Diencephalon (tissue), 1 donor: ENCODE measurements around the gene EBF4. TPM values are rescaled to one million over a fixed set of nuclear protein-coding genes. Genes with fewer than 3 reads are reported as not detected.

Source experiments
- small RNA-seq: library from RNA; depleted of rRNA; stranded (forward); fragments of <200 nt; gene quantifications from one replicate; pipeline ENCODE3, GENCODE V24; 2014
- total RNA-seq: library from RNA; depleted of rRNA; stranded (reverse); fragments of >200 nt; gene quantifications from one replicate; pipeline ENCODE4 v1.2.3, GENCODE V29; 2014

Gene EBF4, protein sequence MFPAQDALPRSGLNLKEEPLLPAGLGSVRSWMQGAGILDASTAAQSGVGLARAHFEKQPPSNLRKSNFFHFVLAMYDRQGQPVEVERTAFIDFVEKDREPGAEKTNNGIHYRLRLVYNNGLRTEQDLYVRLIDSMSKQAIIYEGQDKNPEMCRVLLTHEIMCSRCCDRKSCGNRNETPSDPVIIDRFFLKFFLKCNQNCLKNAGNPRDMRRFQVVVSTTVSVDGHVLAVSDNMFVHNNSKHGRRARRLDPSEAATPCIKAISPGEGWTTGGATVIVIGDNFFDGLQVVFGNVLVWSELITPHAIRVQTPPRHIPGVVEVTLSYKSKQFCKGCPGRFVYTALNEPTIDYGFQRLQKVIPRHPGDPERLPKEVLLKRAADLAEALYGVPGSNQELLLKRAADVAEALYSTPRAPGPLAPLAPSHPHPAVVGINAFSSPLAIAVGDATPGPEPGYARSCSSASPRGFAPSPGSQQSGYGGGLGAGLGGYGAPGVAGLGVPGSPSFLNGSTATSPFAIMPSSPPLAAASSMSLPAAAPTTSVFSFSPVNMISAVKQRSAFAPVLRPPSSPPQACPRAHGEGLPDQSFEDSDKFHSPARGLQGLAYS
- 15.7 TPM for total RNA-seq

DNA sequence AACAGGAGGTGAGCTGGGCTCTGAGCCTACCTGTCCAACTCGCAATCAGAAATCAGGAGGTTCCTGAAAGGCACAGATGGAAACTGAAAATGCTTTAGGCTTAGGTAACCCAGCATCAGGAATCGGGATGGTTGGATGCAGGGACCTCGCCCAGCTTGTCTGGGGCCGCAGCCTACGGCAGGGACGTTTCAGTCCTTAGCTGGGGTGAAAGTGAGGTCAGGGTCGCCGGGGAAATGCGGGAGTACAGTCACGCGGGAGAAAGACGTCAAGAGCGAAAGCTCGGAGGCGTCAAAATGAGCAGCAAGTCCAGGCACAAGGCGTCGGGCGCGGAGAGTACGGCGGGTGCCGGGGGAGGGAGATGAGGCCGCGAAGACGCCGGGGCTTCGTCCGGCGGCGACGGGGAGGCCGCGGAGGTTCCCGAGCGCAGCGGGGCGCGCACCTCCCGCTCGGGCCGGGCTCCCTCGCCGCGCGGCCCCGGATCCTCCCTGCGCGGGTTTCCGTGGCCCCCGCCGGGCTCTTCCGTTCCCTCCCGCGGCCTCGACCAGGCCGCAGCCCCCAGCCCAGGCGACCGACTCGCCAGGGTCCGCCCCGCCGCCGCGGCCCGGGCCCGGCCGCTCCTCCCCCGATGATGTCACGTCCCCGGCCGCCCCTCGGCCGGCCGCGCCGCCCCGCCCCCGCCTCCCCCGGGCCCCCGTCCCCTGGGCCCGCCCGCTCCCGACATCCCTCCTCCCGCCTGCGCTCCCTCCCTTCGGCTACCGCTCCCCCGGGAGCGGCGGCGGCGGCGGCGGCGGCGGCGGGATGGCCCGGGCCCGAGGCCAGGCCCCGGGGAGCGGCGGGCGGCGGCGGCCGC, at the start of gene EBF4:
EBF4 (plus strand) TSS at position 745 of the 850 bp plus-strand sequence. CDS start 866 bp downstream, outside the sequence.

DNA sequence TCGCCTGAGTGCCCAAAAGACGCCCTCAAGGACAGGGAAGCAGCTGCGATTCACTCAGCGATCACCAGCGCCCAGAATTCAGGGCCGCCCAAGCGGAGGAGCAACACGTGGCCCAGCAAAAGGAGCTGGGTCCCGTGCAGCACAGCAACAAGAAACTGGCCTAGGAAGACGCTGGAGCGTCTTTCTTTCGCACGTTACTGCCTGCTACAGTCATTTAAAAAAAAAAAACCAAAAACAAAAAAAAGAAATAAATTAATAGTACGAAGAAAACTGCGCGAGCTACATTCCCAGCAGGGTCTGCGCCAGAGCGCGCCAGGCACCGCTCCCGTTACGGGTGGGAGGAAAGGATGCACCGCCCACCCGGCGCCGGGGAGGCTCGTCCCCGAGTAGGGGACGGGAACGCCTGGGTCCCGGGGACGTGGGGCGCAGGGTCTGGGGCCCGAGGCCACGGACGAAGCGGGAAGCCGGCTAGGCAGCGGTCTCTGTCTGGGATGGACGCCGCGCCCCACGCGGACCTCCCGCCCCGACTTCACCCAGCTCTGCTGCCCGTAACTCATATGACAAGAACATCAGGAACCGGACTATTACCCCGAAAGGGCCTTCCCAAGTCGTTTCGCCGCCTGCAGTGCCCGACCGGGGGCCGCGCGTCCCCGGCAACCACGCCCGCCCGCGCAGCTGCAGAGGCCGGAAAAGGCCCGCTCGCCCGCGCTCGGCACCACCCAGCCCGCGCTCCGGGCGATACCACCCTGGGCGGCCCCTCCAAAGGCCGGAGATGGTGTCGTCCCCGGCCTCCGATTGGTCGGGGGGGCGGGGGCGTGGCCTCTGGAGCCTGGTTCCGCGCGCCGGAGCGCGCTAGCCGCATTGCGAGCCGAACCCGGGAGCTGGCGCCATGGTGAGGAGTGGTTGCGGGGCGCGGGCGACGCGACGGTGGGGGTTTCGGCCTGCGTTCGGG, 40.5 kb upstream of the EBF4 start, which contains the start of gene NOP56:
NOP56 (plus strand) TSS at position 861 of the 952 bp plus-strand sequence; CDS start at position 890, 29 bp downstream.

DNA sequence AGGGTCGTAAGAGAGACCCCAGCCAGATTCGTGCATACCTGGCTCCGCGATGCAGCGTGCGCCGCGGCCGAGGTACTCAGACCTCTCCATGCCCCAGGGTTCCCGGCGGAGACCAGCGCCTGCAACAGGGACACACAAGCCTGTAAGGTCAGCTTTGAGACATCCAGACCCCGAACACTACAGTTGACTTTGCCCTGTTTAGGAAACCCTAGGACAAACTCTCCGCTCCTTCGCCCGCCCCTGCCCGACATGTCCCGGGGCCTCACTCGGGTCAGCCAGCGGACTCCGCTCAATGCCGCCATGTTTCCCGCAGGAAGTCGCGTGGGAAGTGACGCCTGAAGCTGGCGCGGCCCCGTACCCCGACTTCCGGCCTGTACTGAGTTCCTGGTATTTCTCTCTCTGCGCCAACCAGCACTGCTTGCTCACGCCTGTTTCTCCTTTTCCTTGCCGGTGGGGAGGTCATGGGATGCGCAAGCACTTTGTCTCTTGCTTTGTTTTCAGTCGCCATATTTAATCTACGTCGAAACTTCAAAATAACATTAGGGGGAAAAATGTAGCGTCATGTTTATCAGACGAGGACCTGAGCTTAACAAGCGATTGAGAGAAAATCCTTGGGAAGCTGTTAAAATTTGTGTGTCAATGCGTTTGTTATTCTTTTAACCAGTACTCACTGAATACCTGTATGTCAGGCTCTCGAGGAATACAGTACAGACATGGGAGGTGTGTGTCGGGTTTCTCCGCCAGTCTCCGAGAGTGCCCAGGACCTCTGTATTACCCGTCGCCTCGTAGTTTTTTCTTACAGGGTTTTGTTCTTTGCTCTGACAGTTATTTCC, 28.5 kb upstream of the EBF4 start, which contains the start of gene IDH3B:
IDH3B (minus strand) TSS at position 330 of the 833 bp plus-strand sequence; CDS start at position 302, 28 bp downstream.

DNA sequence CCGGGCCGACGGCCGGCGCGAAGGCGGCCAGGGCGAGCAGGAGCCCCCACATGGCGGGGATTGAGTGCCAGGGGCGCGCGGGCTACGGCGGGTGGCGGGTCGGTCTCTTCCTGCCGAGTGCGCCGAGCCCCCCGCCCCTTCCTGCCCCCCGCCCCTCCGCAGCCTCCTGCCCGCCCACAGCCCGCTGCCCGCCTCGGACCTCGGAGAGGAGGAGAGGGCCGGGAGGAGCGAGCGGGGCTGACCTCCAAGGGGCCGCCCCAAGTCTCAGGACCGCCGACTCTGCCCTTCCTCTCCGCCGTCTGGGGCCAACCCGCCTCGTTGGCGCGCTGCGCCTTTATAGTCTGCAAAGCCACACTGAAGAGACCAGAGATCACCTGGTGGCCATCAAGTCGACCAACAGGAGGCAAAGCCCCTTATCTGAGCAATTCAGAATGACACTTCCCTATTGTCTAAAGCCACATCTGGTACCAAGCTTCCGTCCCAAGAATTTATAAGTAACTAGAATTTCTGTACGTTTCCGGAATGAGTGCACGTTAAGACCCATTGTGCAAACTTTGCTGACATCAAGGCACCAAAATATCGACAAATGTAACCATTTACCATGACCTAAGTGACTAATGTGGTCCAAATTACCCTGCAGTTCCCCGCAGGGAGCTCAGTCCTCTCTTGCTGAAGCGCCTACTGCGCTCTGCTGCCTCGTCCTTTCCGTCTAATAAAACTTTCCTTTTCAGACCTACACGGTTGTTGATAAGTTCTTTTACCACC, 108.1 kb downstream of the EBF4 start, which contains the start of gene CPXM1:
CPXM1 (minus strand) TSS at position 107 of the 765 bp plus-strand sequence; CDS start at position 52, 55 bp downstream.

Small RNA genes lying within 50 kb of the gene (small RNA-seq; reads per million reads assigned to genes)
- gene SNORA51 = not detected
- gene SNORD110 = not detected
- not detected for gene SNORD56
- gene SNORD57 = not detected
- not detected for gene SNORD86

Other genes starting within 250 kb of the EBF4 start
- gene SNRPB, start 222.0 kb upstream of the EBF4 start, total RNA-seq = 34.4 TPM
- gene ZNF343, start 183.9 kb upstream of the EBF4 start, total RNA-seq = 18.0 TPM
- 3.5 TPM for gene TMC2, start 156.2 kb upstream of the EBF4 start, total RNA-seq
- 127 TPM for gene NOP56, start 40.1 kb upstream of the EBF4 start, total RNA-seq
- 69.7 TPM for gene IDH3B, start 28.6 kb upstream of the EBF4 start, total RNA-seq
- 12.0 TPM for gene CPXM1, start 107.8 kb downstream of the EBF4 start, total RNA-seq
- gene C20orf141, start 122.2 kb downstream of the EBF4 start, total RNA-seq = not detected
- gene TMEM239, start 123.6 kb downstream of the EBF4 start, total RNA-seq = not detected
- 18.0 TPM for gene PCED1A, start 147.9 kb downstream of the EBF4 start, total RNA-seq
- 44.5 TPM for gene VPS16, start 148.0 kb downstream of the EBF4 start, total RNA-seq
- 175 TPM for gene PTPRA, start 180.7 kb downstream of the EBF4 start, total RNA-seq